Smooth muscle cell (in vitro differentiated cells): Measurements from ENCODE around the gene NSUN4. TPM values are rescaled to one million over a fixed set of nuclear protein-coding genes. Genes with fewer than 3 reads are reported as not detected.

Source experiments
- DNase-seq: peaks from one replicate; lab custom pipeline; 2025; ENCODE audit not compliant: unreplicated experiment; lab: John Stamatoyannopoulos, UW
- H2AFZ ChIP-seq: fragments of 200-600 bp; sonication (generic); 2 replicates; pipeline ENCODE4 v1.6.0; 2016; ENCODE audit warnings: antibody characterized with exemption, low read depth, mild to moderate bottlenecking
- H3F3A ChIP-seq: fragments of 200-600 bp; sonication (generic); 2 replicates; pipeline ENCODE4 v1.6.0; 2017; ENCODE audit warnings: antibody characterized with exemption, low read depth
- H3K27ac ChIP-seq: fragments of 200-600 bp; sonication (generic); 2 replicates; pipeline ENCODE4 v1.5.1; 2016; ENCODE audit warnings: low read depth, mild to moderate bottlenecking
- H3K27me3 ChIP-seq: fragments of 200-600 bp; sonication (generic); 2 replicates; pipeline ENCODE4 v1.6.1; 2016; ENCODE audit warnings: low read depth, mild to moderate bottlenecking
- H3K36me3 ChIP-seq: fragments of 200-600 bp; sonication (generic); 2 replicates; pipeline ENCODE4 v1.5.1; 2016; ENCODE audit warnings: low read depth
- H3K4me1 ChIP-seq: fragments of 200-600 bp; sonication (generic); 2 replicates; pipeline ENCODE4 v1.5.1; 2016; ENCODE audit warnings: low read depth
- H3K4me2 ChIP-seq: fragments of 200-600 bp; sonication (generic); 2 replicates; pipeline ENCODE4 v1.6.0; 2016; ENCODE audit warnings: mild to moderate bottlenecking
- H3K4me3 ChIP-seq: fragments of 200-600 bp; sonication (generic); 2 replicates; pipeline ENCODE4 v1.5.1; 2016; ENCODE audit warnings: mild to moderate bottlenecking
- H3K79me2 ChIP-seq: fragments of 200-600 bp; sonication (generic); 2 replicates; pipeline ENCODE4 v1.6.0; 2016; ENCODE audit warnings: low read depth, mild to moderate bottlenecking
- H3K9ac ChIP-seq: fragments of 200-600 bp; sonication (generic); 2 replicates; pipeline ENCODE4 v1.6.0; 2016; ENCODE audit warnings: low read depth
- H3K9me3 ChIP-seq: fragments of 200-600 bp; sonication (generic); replicated peaks from 2 replicates; pipeline ENCODE4 v1.5.1; 2016; ENCODE audit warnings: low read depth
- H4K20me1 ChIP-seq: fragments of 200-600 bp; sonication (generic); 2 replicates; pipeline ENCODE4 v1.6.0; 2016; ENCODE audit warnings: low read depth
- CTCF ChIP-seq: fragments of 200-600 bp; sonication (generic); IDR thresholded peaks from 2 replicates; pipeline ENCODE4 v1.5.1; 2017; ENCODE audit warnings: borderline replicate concordance, mild to moderate bottlenecking, antibody characterized with exemption; ENCODE audit not compliant: insufficient read depth, poor library complexity, severe bottlenecking
- WGBS: methylation state at CpG from one replicate; pipeline ENCODE4 v1.1.7; 2016; ENCODE audit warnings: low lambda C conversion rate; 5-methylcytosine and 5-hydroxymethylcytosine counted together
- polyA plus RNA-seq: library from polyadenylated mRNA; unstranded; fragments of >200 nt; fragmentation: Nextera tagmentation; extraction: Ambion mirVana; gene quantifications from 2 replicates; pipeline ENCODE4 v1.2.1, GENCODE V29; 2016
- total RNA-seq: library from RNA; depleted of rRNA; stranded (reverse); fragments of >200 nt; gene quantifications from 2 replicates; pipeline ENCODE4 v1.2.3, GENCODE V29; 2014

The NSUN4 gene
- total and polyA plus RNA-seq, 2 experiments from 2014 or later, result 10.8 to 14.1 TPM

- H3K27me3 ChIP-seq, result no peaks in the 10 kb centered on the region
- no peaks in the 10 kb centered on the region for H4K20me1 ChIP-seq
- DNase-seq, result no peak
- H3K27ac ChIP-seq, result no peak overlapping the region
- no peak overlapping the region for H3K4me3 ChIP-seq
- no peaks in the 10 kb centered on the region for H3F3A ChIP-seq
- no peak overlapping the region for H3K4me2 ChIP-seq
- no peak overlapping the region for H2AFZ ChIP-seq
- H3K9me3 ChIP-seq, result no peaks in the 10 kb centered on the region
- 81% methylated on average over 17 of the region's 17 CpGs for WGBS
- peaks cover 8% of the 10 kb centered on the region for H3K4me1 ChIP-seq
- no peaks in the 10 kb centered on the region for H3K79me2 ChIP-seq
- no peak for TF ChIP-seq CTCF
- H3K9ac ChIP-seq, result no peak overlapping the region
- H3K36me3 ChIP-seq, result no peaks in the 10 kb centered on the region
Measured at GRCh38 chr1:46410156-46411009, 69.8 kb downstream of the NSUN4 start.

GRCh38 chr1:46411010-46411405, 70.4 kb downstream of the NSUN4 start:
- H3K27me3 ChIP-seq, result no peaks in the 10 kb centered on the region
- no peaks in the 10 kb centered on the region for H3K36me3 ChIP-seq
- H3K27ac ChIP-seq, result no peak overlapping the region
- 98% methylated on average over 7 of the region's 7 CpGs for WGBS
- no peak overlapping the region for H3K4me3 ChIP-seq
- no peaks in the 10 kb centered on the region for H3F3A ChIP-seq
- no peaks in the 10 kb centered on the region for H3K79me2 ChIP-seq
- H4K20me1 ChIP-seq, result no peaks in the 10 kb centered on the region
- no peak for DNase-seq
- TF ChIP-seq CTCF, result no peak
- H2AFZ ChIP-seq, result no peak overlapping the region
- H3K9ac ChIP-seq, result no peak overlapping the region
- H3K4me1 ChIP-seq, result peaks cover 8% of the 10 kb centered on the region
- H3K4me2 ChIP-seq, result no peak overlapping the region
- no peaks in the 10 kb centered on the region for H3K9me3 ChIP-seq

Other genes with a start within 250 kb of the NSUN4 start
- 5.6 TPM in 2 replicates for gene PIK3R3, start 208.2 kb upstream of the NSUN4 start, total RNA-seq
- 3.7 and 5.3 TPM in 2 replicates for gene PIK3R3, start 208.2 kb upstream of the NSUN4 start, polyA plus RNA-seq
- 1.7 and 10.8 TPM in 2 replicates for gene TSPAN1, start 165.7 kb upstream of the NSUN4 start, total RNA-seq
- gene TSPAN1, start 165.7 kb upstream of the NSUN4 start, polyA plus RNA-seq, result 2.4 and 8.0 TPM in 2 replicates
- not detected in 2 replicates for gene P3R3URF, start 164.3 kb upstream of the NSUN4 start, total RNA-seq
- not detected in 2 replicates for gene P3R3URF, start 164.3 kb upstream of the NSUN4 start, polyA plus RNA-seq
- gene POMGNT1, start 142.4 kb upstream of the NSUN4 start, total RNA-seq, result 39.4 and 56.1 TPM in 2 replicates
- 72.4 and 91.0 TPM in 2 replicates for gene POMGNT1, start 142.4 kb upstream of the NSUN4 start, polyA plus RNA-seq
- gene LURAP1, start 137.5 kb upstream of the NSUN4 start, total RNA-seq, result 0.67 and 3.2 TPM in 2 replicates
- gene LURAP1, start 137.5 kb upstream of the NSUN4 start, polyA plus RNA-seq, result 0.85 and 1.4 TPM in 2 replicates
- gene RAD54L, start 93.0 kb upstream of the NSUN4 start, total RNA-seq, result 1.7 and 4.9 TPM in 2 replicates
- 5.6 and 7.1 TPM in 2 replicates for gene RAD54L, start 93.0 kb upstream of the NSUN4 start, polyA plus RNA-seq
- 91.5 and 105 TPM in 2 replicates for gene LRRC41, start 37.2 kb upstream of the NSUN4 start, total RNA-seq
- gene LRRC41, start 37.2 kb upstream of the NSUN4 start, polyA plus RNA-seq, result 118 and 121 TPM in 2 replicates
- 555 and 652 TPM in 2 replicates for gene UQCRH, start 37.1 kb upstream of the NSUN4 start, total RNA-seq
- gene UQCRH, start 37.1 kb upstream of the NSUN4 start, polyA plus RNA-seq, result 284 and 333 TPM in 2 replicates
- 8.9 and 11.1 TPM in 2 replicates for gene FAAH, start 53.5 kb downstream of the NSUN4 start, total RNA-seq
- gene FAAH, start 53.5 kb downstream of the NSUN4 start, polyA plus RNA-seq, result 5.7 and 12.1 TPM in 2 replicates
- gene DMBX1, start 149.0 kb downstream of the NSUN4 start, total RNA-seq, result not detected in 2 replicates
- gene DMBX1, start 149.0 kb downstream of the NSUN4 start, polyA plus RNA-seq, result not detected in 2 replicates
- gene KNCN, start 210.8 kb downstream of the NSUN4 start, total RNA-seq, result not detected in 2 replicates
- not detected in 2 replicates for gene KNCN, start 210.8 kb downstream of the NSUN4 start, polyA plus RNA-seq